CD4-positive, alpha-beta T cell treated with Interleukin-6 at 100 ng/mL for 8 hours (primary cell): ENCODE measurements around the gene CREB3L1.
"Not testable (repeated sequence)": the region's sequence is repeated elsewhere in the genome, so short reads cannot be mapped to it uniquely, and the experiment has no call there.

Experiments
- DNase-seq: peaks from one replicate; pipeline ENCODE4 v3.0.0-alpha.2; 2020; ENCODE audit warnings: mixed read lengths, low spot score

The CREB3L1 gene

DNA sequence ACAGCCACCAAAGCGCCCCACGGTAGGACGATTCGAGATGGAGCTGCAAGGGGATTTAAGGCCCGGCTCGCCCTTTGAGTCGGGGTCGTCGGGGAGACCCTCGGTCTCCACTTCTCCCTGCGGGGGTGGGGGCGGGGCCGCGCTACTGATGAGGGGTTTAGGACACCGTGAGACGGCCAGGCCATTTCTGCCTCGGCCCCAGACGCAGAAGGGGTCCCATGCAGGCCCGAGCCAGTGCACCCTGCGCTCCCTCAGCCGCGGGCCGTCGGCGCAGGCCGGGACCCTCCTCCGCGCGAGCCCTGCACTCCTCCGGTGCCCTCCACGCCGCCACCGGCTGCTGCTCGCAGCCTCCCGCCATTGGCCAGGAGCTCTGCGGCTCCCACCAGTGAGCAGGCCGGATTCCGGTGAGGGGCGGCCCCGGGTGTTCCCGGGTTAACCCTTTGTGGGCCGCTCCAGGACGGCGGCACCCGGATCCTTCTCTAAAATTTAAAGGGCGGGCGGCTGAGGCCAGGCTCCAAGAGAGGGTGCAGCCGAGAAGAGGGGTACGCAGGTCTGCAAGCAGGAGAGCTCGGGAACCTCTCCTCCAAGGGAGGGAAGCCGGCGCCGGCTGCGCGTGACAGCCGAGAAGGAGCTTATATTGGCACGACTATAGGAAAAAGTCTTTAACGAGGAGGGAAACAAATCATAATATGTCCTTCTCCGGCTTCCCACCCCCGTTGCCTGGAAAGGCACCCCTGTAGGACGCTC lies 18.0 kb downstream of the CREB3L1 start:
- DNase-seq, result peak; percentile 73

DNA sequence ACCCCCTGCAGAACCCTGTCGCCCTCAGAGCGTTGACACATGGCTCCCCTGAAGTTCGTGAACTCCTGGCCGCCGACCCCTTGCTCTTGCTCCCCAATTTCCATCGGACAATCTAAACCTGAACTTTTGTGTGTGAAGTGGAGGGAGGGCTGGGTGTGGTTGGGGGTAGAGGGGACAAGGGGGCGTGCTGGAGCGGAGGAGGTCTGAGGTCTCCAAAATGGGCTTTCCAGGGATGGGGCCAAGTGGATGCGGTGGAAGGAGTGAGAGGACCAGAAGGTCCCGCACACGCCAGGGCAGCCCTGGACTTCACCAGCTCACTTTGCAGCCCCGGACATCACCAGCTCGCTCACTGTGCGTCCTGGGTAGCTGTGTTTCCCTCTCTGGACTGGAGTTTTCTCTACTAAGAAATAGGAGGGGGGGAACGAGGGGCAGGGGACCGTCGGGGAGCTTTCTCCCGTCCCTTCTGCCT lies 18.6 kb downstream of the CREB3L1 start:
- DNase-seq, result no peak

DNA sequence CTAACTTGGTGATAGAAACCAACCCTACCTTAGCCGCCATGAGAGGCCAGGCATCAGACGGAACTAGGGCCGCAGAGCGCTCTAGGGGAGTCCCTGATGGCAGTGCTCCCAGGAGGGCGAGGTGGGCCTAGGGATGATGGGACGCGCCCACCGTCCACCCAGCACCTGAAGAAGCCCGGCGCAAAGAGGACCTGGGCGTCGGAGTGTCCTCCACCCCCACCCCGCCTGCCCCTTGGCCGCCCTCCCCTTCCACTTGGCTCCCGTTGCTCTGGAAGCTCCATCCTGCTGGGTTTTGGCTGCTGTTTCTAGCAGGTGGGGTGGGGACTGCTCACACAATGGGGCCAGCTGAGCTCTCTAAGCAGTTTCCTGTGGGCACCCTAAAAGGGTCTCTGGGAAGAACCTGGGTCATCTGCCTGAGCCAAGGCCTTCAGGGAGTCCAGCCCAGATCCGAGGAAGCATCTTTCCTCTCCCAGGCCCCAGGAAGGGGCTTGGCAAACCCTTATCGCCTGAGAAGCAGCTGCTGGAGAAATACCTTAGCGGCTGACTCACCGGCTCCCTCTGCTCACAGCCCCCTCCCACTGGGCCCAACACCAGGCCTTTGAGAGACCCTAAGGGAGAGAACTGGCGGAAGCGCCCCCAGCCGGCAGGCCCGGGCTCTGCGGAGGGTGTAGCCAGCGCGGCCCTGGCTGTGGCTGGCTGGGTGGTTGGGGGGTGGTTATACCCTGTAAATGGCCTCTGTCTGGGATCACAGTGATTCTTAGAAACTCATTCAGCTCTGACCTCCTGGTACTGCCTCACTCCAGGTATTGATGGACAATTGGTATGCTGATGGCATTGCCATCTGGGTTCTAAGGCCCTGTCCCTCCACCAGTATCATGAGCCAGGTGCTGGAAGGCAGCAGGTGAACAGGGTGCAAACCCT lies 19.3 kb downstream of the CREB3L1 start:
- DNase-seq, result no peak

DNA sequence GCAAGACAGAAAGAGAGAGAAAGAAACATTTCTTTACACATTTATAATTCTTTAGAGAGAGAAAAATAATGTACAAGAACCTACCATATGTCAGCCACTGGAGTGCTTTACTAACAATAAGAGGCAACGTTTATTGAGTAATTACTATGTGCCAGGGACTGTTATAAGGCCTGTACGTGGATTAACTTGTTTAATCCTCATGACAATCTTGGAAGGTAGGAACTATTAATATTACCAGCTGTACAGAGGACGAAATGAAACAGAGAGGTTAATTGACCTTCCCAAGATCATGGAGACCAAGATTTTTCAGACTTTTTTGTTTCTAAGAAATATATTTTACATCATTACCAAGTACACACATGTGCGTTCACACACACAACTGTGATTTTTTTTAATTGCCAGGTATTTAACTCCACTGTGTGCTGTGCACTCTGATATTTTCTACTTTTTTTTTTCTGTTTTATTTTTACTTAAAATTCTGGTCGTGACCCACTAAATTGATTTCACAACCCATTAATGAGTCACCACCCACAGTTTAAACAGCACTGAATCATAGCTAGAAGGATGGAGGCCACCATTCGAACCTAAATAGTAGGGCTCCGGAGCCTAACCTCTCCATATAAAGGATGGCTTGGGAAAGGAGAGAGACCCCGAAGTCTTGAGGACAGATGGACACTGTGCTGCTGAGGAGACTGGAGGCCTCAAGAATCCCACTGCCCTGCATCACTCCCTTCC lies 21.4 kb downstream of the CREB3L1 start:
- no peak for DNase-seq

DNA sequence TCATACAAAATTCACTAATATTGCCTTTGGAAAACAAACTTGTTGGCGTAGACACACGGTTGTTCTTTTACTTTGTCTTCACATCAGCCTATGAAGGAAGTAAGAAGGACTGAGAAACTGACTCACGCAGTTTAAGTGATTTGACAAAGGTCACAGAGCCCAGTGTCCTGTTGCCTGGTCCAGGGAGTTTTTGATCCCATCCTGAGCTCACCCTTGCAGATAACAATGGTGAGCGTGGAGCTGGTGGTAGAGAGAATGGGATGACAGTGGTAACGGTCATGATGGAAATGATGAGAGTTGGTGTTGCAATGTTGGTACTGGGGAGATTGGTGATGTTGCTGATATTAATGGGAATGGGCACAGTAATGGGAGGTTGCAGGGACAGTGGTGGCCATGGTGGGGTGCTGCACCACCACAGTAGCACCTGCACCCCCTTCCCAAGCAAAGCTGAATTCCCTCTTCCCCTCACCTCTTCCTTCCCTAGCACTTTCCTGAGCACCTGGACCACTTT lies 22.0 kb downstream of the CREB3L1 start:
- no peak for DNase-seq

DNA sequence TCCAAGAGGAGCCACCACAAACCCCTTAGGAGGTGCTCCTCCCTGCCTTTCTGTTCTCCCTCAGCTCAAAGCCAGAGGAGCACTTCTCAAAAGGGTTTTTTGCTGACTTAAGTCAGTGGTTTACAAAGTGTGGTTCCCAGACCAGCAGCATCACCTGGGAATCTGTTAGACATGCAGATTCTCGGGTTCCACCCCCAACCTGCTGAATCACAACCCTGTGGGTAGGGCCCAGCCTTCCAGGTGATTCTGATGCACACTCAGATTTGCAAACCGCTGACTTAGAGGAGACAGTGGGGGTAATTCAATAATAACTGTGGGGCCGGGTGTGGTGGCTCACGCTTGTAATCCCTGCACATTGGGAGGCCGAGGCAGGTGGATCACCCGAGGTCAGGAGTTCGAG lies 22.8 kb downstream of the CREB3L1 start:
- DNase-seq, result no peak

DNA sequence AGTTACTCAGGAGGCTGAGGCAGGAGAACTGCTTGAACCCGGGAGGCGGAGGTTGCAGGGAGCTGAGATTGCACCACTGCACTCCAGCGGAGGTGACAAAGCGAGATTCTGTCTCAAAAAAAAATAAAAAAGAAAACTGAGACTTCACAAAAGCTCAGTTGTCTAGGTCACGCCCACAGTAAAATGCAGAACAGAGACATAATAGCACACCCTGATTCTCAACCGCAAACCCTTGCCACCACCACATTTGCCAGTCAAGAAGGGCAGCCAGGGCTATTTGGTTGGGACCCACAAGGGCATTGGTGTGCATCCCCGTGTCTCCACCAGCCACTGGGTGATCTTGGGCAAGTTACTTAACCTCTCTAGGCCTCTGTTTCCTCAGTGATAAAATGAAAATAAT lies 25.4 kb downstream of the CREB3L1 start:
- DNase-seq, result no peak

DNA sequence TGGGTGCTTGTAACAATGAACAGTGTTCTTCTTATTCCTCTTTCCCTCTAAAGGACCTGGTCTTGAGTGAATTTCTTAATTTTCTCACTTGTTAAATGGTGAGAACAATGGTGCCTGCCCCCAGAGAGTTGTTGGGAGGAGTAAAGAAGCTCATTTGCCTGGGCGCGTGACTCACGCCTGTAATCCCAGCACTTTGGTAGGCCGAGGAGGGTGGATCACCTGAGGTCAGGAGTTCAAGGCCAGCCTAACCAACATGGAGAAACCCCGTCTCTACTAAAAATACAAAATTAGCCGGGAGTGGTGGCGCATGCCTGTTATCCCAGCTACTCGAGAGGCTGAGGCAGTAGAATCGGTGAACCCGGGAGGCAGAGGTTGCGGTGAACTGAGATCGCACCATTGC lies 26.6 kb downstream of the CREB3L1 start:
- not testable (repeated sequence) for DNase-seq

DNA sequence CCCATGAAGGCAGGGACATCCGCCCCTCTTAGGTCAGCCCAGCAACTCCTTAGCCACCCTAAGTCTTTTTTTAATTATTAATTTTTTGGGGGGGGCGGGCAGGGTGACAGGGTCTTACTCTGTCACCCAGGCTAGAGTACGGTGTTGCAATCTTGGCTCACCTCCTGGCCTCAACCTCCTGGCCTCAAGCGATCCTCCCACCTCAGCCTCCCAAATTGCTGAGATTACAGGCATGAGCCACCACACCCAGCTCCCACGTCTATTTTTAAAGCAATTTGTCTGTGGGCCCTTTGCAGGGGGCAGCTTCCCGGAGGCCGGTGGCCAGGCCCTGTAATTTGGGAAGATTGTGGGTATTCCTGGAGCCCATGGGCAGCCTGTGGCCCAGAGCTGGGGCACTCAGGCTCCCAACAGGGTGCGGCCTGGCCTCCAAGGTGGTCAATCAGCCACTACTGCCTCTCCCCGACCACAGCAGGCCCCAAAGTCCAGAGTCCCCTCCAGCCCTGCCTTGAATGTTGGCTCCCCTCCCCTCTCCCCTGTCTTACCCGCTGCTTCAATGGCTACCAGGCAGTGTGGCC lies 27.2 kb downstream of the CREB3L1 start:
- no peak for DNase-seq

DNA sequence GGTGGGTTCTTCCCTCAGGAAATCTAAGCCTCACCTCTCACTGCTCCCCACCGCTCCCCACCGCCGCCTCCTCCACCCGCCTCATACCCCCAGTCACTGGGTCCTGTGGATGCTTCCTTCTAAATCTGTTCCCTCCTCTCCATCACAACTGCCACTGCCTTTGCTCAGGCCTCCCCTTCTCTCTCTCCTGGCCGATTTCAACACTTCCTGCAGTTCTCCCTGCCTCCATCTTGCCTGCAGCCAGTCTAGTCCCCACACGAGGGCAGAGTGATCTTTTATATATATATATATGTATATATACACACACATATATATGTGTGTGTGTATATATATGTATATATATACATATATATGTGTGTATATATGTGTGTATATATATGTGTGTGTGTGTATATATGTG lies 27.8 kb downstream of the CREB3L1 start:
- no peak for DNase-seq

DNA sequence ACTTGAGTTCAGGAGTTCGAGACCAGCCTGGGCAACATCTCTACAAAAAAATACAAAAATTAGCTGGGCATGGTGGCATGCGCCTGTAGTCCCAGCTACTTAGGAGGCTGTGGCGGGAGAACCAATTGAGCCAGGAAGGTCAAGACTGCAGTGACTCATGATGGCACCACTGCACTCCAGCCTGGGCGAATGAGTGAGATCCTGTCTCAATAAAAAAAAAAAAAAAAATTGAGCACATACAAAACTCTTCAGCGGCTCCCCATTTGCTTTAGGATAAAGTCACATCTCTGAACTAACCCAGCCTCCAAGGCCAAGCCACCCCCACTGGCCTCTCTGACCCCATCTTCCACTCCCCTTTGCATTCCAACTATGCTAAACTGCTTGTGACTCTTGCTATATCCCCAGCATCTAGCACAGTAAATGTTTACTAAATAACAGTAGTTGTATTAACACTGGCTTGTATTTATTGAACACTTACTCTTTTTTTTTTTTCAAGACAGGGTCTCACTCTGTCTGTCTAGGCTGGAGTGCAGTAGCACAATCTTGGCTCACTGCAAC lies 28.9 kb downstream of the CREB3L1 start:
- no peak for DNase-seq

DNA sequence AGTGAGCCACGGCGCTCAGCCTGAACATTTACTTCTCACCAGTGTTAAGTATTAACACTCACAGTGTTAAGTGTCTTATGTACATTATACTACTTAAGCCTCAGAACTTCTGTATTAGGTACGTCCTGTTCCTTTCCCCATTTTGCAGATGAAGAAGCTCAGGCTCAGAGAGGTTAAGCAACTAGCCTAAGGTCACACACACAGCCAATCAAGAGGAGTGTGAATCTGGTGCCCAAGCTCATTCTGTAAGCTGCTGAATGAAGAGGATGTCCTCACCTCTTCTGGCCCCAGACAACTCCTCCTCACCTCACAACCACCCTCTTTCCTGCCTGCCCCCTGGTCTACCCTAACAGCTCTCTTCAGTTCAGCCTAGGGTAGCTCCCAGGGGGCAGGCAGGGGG lies 29.9 kb downstream of the CREB3L1 start:
- DNase-seq, result no peak

DNA sequence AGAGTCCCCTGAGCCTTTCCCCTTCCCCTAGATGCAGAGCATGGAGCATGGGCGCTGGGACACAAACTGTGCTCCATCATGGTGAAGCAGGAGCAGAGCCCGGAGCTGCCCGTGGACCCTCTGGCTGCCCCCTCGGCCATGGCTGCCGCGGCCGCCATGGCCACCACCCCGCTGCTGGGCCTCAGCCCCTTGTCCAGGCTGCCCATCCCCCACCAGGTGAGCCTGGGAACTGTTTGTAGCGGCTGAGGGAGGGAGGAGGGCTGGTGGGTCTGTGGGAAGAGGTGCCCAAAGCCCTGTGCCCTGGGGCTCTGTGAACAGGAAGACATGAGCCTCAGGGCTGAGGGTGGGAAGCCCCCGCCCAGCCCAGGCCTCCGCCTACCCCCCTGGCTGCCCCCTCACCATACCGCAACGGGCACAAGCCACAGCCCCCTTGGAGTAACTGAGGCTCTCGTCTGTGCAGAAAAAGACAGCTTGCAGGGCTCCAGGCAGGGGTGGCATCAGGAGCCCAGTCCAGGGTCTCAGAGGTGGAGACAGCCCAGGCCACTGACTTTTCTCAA lies 30.4 kb downstream of the CREB3L1 start:
- DNase-seq, result no peak

DNA sequence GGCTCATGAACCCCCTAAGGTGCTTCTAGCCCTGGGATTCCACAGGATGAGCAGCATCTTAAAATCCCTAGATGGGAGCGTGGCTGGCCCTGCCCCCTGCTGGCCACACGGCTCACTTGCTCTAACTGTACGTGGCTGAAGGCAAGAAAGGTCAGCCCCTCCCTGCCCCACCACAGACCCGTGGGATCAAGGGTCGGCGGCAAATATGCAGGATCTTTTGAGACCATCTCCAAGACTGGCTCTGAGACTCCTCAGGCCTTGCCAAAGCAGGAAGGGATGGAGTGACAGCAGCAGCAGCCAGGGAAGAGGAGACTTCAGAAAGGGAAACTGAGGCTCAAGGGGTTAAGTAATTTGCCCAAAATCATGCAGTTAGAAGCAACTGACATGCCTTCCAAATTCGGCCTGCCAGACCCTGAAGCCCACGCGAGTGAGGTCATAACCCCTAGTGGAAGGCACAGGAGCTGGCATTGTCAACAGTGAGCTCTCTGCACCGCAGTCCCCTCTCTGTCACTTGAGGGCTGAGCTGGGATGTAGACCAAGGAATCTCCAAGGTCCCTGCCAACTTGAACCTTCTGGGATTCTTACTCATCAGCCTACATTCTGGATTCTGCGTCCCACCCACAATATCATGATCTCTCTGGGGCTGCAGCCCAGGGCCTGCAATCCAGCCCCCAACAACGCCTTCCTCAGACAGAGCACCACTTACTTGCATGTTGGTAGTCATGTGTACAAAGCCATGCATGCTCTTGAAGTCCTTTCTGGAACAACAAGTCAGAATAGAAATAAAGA lies 31.4 kb downstream of the CREB3L1 start:
- DNase-seq, result peak; percentile 62

DNA sequence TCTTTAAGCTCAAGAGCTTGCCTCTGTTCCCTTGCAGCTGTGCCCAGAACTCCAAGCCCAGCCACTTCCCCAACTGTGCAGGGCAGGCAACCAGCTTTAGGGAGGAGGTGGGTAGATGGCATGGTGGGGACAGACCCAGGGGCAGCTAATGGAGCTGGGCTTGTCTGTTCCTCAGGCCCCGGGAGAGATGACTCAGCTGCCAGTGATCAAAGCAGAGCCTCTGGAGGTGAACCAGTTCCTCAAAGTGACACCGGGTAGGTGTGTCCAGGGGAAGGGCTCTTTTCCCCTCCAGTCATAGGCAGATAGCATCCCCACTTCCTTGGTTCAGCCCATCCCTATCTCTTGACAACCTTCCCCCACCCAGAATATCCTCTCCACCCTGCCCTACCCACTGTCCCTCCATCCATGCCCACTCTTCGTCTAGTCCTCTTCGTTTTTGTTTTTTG lies 32.4 kb downstream of the CREB3L1 start:
- DNase-seq, result no peak

DNA sequence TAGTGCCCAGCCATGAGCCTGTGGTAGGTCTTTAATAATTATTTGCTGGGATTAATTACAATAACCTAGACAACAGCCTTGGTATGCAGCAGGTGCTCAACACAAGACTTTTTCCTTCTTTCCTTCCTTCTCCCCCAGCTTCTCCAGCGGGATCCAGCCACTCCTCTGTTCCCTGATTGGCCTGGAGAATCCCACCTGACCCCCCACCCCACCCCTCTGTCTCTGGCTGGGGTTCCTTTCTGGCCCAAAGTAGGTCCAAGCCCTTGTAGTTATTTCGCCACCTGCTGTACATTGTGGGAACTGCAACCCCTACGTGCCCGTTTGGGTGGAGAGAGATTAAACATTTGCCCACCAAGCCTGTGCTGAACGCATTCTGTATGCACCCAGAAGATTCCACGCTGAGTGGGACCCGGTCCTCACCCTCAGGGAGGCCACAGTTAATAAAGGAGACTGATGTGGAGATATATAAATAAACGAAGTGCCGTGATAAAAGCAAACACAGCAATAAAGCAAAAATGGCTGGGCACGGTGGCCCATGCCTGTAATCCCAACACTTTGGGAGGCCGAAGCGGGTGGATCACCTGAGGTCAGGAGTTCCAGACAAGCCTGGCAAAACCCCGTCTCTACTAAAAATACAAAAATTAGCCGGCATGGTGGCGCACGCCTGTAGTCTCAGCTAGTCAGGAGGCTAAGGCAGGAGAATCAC lies 37.7 kb downstream of the CREB3L1 start:
- DNase-seq, result peak; percentile 65

DNA sequence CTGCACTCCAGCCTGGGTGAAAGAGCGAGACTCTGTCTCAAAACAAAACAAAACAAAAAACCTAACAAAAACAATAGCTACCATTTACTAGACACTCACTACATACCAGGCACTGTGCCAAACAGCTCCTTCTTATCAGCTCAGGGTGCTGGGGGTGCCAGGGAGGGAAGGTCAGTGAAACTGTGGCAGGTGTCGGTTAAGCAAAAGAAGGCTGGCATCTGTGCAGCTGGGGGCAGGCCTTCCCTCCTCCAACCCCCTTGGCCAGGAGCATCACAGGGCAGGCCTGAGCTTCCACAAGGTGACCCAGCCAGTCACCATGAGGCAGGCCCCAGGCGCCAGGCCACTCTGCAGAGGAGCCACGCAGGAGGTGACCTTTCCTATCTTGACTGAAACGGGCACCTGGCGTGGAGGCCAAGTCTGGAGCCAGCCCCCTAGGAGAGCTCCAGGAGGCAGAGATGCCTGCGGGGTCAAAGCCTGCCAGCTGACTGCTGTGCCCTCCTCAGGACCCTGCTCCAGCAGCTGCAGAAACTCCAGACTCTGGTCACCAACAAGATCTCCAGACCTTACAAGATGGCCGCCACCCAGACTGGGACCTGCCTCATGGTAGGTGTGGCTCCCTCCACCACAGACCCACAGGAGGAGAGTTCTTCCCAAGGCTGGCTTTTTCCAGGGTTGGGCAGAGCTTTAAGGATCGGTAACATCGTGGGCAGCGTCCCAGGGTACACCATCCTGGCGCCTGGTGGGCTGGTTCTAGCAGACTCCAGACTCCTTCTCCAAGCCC lies 38.5 kb downstream of the CREB3L1 start:
- no peak for DNase-seq

DNA sequence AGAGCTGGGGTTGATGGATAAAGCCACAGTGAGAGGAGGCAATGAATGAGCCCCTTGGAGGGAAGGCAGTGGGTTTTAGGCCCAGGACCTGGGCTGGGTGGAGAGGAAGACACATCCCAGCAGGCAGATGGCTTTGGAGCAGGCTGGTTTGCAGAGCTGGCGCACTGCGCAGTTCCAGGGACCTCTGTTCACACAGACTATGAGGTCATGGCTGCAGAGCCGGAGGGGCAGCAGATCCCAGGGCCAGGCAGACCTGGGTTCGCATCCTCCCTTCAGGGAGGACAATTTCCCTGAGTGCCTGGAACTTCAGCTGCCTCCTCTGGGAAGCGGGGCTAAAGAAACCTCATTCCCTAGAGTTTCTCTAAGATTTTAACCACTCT lies 41.6 kb downstream of the CREB3L1 start:
- DNase-seq, result no peak

DNA sequence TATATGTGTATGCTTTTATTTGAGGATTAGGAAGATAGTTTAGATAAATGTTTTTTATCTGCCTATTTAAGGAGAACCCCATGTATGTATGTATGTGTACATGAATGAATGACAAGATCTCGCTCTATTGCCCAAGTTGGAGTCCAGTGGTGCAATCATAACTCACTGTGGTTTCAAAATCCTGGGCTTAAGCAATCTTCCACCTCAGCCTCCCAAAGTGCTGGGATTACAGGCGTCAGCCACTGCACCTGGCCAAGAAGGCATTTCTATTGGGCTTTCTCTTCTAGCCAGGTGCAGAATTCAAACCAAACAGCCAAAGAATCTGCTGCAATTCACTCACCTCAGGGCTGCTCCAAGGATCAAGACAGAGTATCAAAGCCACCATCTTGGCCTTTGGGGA lies 44.3 kb downstream of the CREB3L1 start:
- no peak for DNase-seq
